Brain pericyte (primary cell): ENCODE measurements around the gene MYRIP.
"Not testable (repeated sequence)": the region's sequence is repeated elsewhere in the genome, so short reads cannot be mapped to it uniquely, and the experiment has no call there.

Source experiments
- DNase-seq: peaks from one replicate; pipeline ENCODE4 v3.0.0-alpha.2; 2012; ENCODE audit warnings: low read depth, low spot score

MYRIP gene

GRCh38 chr3:39806820-39807219 lies 2.6 kb upstream of the MYRIP start:
- no peak for DNase-seq

GRCh38 chr3:39808467-39809180 lies 785 bp upstream of the MYRIP start:
- DNase-seq, result no peak

DNA sequence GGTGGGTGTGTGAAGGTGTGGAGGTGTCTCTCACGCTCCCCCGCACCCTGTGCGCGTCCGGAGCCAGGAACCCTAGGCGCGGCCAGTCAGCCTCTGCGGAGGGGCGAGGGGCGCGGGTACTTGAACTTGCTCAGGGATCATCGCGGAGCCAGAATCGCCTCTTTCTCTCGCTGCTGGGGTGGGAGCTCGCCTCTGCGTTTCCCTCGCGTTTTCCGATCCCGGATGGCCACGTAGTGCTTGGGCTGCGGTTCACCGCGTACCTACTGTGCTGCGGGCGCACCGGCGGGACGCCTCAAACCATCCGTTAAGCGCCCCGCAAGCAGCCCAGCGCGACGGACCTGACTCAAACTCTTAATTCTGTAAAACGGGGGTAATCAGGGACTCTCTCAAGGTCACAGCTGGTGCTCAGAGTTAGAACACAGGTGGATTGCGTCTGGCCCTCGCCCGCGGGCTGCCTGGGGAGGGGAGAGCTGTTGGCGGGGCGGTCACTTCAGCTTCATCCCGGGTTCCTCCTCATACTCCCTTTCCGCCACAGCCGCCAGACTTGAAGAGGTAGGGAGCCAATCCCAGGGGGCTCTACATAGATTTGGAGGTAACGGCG lies 686 bp downstream of the MYRIP start:
- no peak for DNase-seq

- DNase-seq, result no peak
Observed at GRCh38 chr3:39810647-39811161, 1.3 kb downstream of the MYRIP start.

DNA sequence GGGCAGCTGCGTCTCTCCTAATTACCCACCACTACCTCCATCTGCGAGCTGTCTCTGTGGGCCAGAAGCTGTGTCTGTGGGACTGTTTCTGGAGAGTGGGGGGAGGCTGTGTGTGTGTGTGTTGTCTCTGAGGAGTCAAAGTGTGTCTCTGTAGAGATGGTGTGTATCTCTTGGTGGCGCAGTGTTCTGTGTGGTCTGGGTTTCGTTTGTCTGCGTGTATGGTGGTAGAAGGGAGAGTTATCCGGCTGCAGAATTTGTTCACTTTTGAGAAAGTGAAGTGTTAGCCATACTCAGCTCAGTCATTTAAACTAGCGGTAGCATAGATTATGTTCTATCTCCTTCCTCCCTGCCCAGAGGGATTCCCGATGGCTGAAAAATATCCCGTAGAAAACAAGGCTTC lies 2.2 kb downstream of the MYRIP start:
- no peak for DNase-seq

- no peak for DNase-seq
Observed at GRCh38 chr3:39812537-39812936, 3.1 kb downstream of the MYRIP start.

GRCh38 chr3:39814007-39814406 lies 4.6 kb downstream of the MYRIP start:
- no peak for DNase-seq

GRCh38 chr3:39819899-39820298 lies 10.5 kb downstream of the MYRIP start:
- DNase-seq, result no peak

DNA sequence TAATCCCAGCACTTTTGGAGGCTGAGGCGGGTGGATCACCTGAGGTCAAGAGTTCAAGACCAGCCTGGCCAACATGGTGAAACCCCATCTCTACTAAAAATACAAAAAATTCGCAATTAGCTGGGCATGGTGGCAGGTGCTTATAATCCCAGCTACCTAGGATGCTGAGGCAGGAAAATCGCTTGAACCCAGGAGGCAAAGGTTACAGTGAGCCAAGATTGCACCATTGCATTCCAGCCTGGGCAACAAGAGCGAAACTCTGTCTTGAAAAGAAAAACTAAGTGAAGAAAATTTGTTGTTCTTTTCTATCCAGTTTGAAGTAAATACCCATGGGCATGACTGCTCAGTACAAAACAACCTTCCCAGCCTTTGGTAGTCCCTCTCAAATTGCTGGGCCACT lies 24.4 kb downstream of the MYRIP start:
- not testable (repeated sequence) for DNase-seq

DNA sequence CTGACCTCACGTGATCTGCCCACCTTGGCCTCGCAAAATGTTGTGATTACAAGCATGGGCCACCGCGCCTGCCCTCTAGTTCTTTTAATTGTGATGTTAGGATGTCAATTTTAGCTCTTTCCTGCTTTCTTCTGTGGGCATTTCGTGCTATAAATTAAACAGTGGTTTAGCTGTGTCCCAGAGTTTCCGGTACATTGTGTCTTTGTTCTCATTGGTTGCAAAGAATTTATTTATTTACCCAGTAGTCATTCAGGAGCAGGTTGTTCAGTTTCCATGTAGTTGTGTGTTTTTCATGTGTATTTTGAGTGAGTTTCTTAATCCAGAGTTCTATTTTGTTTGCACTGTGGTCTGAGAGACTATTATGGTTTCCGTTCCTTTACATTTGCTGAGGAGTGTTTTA lies 30.1 kb downstream of the MYRIP start:
- DNase-seq, result no peak

GRCh38 chr3:39843440-39843839 lies 34.0 kb downstream of the MYRIP start:
- no peak for DNase-seq

DNA sequence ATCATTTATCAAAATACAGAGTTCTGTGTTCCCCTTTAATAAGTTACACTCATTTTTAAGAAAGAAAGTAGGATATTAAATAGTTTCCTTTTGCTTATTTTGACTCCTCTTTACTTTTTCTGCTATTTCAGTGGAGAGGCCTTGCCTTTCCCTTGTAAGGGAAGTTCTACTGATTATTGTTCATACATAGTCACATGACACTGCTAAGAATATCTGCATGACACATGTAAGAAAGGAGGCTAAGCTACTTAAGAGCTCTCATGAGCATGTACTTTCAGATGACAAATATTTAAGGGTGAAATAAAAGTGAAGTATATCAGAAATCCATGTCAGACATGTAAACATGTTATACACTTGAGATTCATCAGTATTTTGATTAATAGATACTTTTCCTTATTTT lies 39.0 kb downstream of the MYRIP start:
- DNase-seq, result no peak

DNA sequence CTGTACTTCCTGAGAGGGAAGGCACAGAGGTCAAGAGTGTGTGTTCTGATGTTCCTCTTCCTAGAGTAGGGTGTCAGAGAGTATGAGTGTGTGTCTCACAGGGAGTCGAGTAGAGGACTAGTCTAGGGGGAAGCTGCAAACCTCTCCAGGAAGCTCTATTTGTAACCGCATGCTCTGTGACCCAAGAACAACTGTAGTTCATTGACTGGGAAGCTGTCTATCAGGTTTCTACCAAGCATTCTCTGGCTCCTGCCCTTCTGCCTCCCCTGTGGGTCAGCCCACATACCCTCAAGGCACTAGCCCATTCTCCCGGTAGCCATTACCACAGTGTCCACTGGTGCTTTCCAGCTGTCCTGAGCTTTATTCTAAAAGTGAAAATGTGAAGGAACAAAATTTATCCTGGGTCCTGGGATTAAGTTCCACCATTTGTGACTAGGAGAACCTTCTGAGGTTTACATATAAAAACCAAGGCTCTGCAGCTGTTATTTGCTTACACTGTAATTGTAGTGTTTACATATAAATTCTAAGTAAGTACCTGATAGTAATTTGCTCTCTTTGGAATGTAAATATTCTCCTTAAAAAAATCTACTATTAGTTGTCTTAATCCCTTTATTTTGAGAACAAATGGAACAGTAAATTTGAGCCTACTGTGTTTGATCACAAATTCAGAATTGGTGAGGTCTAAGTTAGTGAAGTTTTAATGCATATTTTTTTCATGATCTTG lies 40.7 kb downstream of the MYRIP start:
- no peak for DNase-seq

- DNase-seq, result no peak
Observed at GRCh38 chr3:39850716-39851032, 41.3 kb downstream of the MYRIP start.

GRCh38 chr3:39855517-39855916 lies 46.1 kb downstream of the MYRIP start:
- no peak for DNase-seq

DNA sequence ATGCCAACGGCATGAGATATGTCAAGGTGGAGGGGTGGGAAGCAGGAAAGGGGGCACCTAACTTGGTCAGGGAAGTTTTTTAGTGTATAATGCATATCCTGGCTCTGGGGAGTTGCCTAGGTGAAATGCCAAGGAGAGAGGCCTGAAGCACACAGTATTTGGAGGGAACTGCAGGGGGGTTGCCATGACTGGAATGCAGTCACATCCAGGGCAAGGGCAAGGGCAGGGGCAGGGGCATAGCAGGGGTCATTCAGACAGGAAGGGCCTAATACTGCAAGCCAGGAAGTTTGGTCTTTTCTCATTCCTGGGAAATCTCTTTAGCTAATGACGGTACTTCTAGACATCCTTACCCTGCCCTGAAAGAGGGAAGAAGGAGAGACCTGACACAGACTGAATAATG lies 60.5 kb downstream of the MYRIP start:
- DNase-seq, result no peak

DNA sequence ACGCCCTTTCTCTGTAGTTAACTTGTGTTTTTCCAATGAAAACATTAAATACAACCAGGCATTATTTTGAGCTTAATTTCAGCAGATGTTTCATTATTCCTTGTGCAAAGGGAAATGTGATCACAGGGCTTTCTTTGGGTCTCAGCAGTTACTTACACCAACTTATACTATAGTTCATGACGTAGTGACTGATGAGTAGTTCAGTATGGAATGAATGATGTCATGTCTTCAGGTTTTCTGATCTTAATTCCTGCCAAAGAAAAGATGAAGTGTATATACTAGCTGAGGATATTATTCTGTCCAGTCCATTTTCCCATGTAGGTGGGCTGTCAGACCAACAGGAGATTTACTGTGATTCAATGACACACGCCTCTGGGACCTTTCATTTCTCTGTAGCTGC lies 61.3 kb downstream of the MYRIP start:
- DNase-seq, result no peak

DNA sequence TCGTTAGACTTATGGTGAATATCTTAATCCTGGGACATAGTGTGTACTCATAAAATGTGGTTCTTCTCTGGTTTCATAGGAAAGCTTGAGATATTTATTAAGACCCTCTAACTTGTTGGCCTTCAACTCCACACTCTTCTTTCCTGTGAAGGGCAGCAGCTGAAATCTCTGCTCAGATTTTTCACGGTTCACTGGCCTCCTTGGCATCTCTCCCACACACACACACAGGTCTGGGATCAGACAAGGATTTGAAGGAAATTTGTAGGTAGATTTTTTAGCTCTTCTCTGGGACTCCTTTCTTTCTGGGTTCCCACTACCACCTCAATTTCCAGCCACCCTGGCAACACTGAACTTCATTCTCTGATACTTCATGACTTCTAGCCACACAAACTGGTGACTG lies 70.2 kb downstream of the MYRIP start:
- DNase-seq, result no peak

DNA sequence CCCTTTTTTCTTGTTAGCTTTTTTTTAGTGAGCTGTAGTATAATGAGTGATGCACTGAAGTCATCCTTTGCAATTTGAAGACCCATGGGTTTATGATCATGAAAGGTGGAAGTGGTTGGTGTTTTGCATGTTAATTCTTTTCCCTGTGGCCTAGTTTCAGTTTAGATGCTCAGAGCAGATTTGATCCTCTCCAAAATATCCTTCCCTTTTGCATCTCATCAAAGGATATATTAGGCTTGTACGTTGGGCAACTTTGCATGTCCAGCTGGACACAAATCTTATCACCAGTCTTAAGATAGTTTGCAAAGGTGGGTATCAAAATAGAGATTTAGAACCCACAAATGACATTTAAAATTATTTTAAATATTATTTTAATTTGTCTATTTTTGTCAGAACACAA lies 72.7 kb downstream of the MYRIP start:
- DNase-seq, result no peak

DNA sequence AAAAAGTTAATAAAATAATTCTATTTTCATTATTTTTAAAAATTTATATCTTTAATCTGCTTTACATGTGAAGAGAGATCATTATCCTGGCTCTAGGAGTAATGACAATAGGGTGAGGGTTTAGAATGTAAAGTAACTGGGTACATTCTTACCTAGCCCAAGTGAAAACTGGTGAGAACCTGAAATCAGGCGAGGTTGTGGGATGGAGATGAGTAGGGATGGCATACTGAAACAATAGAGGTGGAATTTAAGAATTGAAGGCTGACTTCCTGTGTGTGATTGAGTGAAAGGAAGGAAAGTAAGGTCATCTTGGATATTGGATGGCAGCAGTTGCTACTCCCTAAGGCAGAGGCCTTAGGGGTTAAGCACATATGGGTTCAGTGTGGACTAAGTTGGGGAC lies 82.7 kb downstream of the MYRIP start:
- no peak for DNase-seq

- no peak for DNase-seq
Observed at GRCh38 chr3:39896184-39896583, 86.8 kb downstream of the MYRIP start.

- no peak for DNase-seq
Observed at GRCh38 chr3:39900462-39901002, 91.1 kb downstream of the MYRIP start.

DNA sequence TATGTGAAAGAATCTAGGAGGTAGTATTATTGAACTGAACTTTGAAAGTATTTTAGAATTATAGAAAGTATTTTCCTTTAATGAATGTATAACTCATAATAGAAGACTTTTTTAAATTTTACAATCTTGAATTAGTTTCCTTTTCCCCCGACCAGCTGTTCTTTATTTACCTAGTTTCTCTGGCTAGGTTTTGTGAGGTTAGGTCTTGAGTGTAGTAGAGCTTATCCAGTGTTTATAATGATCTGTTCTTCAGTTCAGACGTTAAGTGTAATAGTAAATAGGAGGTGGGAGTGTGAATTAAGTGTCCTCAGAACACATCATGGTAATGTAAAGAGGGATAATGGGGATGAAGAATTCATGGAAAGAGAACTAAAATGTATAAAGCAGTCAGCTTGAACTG lies 93.8 kb downstream of the MYRIP start:
- DNase-seq, result no peak
